HEK293T (cell line): ENCODE data around the gene TTC19.

Source experiments
- ARNT ChIP-seq: fragments of 450-650 bp; IDR thresholded peaks from 2 replicates; pipeline ENCODE4 v1.6.1; 2017; ENCODE audit warnings: mild to moderate bottlenecking
- BHLHE40 ChIP-seq: fragments of 450-650 bp; IDR thresholded peaks from 2 replicates; pipeline ENCODE4 v1.6.1; 2016; ENCODE audit warnings: mild to moderate bottlenecking, moderate library complexity, borderline replicate concordance
- CTBP1 ChIP-seq: fragments of 450-650 bp; IDR thresholded peaks from 2 replicates; pipeline ENCODE4 v1.6.1; 2016; ENCODE audit warnings: borderline replicate concordance
- ELF4 ChIP-seq: fragments of 450-650 bp; IDR thresholded peaks from 2 replicates; pipeline ENCODE4 v1.6.1; 2017; ENCODE audit warnings: antibody characterized with exemption
- FOXA1 ChIP-seq: fragments of 450-650 bp; IDR thresholded peaks from 2 replicates; pipeline ENCODE4 v1.6.1; 2016; ENCODE audit warnings: mild to moderate bottlenecking
- FOXK2 ChIP-seq: fragments of 450-650 bp; IDR thresholded peaks from 2 replicates; pipeline ENCODE4 v1.6.1; 2016; ENCODE audit warnings: mild to moderate bottlenecking
- FOXM1 ChIP-seq: fragments of 450-650 bp; IDR thresholded peaks from 2 replicates; pipeline ENCODE4 v1.6.1; 2017; ENCODE audit warnings: mild to moderate bottlenecking, borderline replicate concordance
- HDGF ChIP-seq: fragments of 450-650 bp; IDR thresholded peaks from 2 replicates; pipeline ENCODE4 v1.6.1; 2017; ENCODE audit warnings: antibody characterized with exemption, borderline replicate concordance
- LEF1 ChIP-seq: fragments of 450-650 bp; IDR thresholded peaks from 2 replicates; pipeline ENCODE4 v1.6.1; 2017; ENCODE audit warnings: mild to moderate bottlenecking, borderline replicate concordance
- NFRKB ChIP-seq: fragments of 450-650 bp; IDR thresholded peaks from 2 replicates; pipeline ENCODE4 v1.6.1; 2016; ENCODE audit warnings: mild to moderate bottlenecking, moderate library complexity
- SP1 ChIP-seq: fragments of 450-650 bp; IDR thresholded peaks from 2 replicates; pipeline ENCODE4 v1.6.1; 2017
- SUZ12 ChIP-seq: fragments of 450-650 bp; IDR thresholded peaks from 2 replicates; pipeline ENCODE4 v1.6.1; 2016; ENCODE audit warnings: mild to moderate bottlenecking
- TARDBP ChIP-seq: fragments of 450-650 bp; IDR thresholded peaks from 2 replicates; pipeline ENCODE4 v1.6.1; 2016

DNA sequence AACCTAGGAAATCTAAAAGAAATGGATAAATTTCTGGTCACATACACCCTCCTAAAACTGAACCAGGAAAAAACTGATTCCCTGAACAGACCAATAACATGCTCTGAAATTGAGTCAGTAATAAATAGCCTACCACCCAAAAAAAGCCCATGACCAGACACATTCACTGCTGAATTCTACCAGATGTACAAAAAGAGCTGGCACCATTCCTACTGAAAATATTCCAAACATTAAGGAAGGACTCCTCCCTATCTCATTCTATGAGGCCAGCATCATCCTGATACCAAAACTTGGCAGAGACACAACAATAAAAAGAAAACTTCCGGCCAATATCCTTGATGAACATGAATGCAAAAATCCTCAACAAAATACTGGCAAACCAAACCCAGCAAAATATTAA is 52.9 kb downstream of the TTC19 start:
- TF ChIP-seq FOXK2, result no peak
- no peak for TF ChIP-seq TARDBP
- no peak for TF ChIP-seq BHLHE40
- no peak for TF ChIP-seq ARNT
- no peak for TF ChIP-seq FOXA1
- no peak for TF ChIP-seq SUZ12
- no peak for TF ChIP-seq SP1
- TF ChIP-seq ELF4, result no peak
- TF ChIP-seq CTBP1, result no peak
- TF ChIP-seq LEF1, result no peak
- no peak for TF ChIP-seq FOXM1
- TF ChIP-seq NFRKB, result no peak
- TF ChIP-seq HDGF, result no peak
